AG09309 (cell line): Measurements from ENCODE around the gene RHO.

Experiments used
- DNase-seq: peaks from one replicate; pipeline ENCODE4 v3.0.0-alpha.2; 2010; ENCODE audit warnings: low read depth
- H3K4me3 ChIP-seq: 2 replicates; pipeline ENCODE4 v1.5.1; 2011; ENCODE audit warnings: mild to moderate bottlenecking, low read depth, low read length, moderate library complexity; ENCODE audit not compliant: control insufficient read depth
- TF ChIP-seq, protein P1 (sequence below): IDR thresholded peaks from 2 replicates; pipeline ENCODE4 v1.5.1; 2011; ENCODE audit warnings: mild to moderate bottlenecking, low read depth, low read length, inconsistent platforms; ENCODE audit not compliant: insufficient read depth, control insufficient read depth; ENCODE audit errors: missing control alignments

The RHO gene

GRCh38 chr3:129519896-129520715 lies 8.3 kb upstream of the RHO start:
- no peak for DNase-seq
- TF ChIP-seq, protein P1, sequence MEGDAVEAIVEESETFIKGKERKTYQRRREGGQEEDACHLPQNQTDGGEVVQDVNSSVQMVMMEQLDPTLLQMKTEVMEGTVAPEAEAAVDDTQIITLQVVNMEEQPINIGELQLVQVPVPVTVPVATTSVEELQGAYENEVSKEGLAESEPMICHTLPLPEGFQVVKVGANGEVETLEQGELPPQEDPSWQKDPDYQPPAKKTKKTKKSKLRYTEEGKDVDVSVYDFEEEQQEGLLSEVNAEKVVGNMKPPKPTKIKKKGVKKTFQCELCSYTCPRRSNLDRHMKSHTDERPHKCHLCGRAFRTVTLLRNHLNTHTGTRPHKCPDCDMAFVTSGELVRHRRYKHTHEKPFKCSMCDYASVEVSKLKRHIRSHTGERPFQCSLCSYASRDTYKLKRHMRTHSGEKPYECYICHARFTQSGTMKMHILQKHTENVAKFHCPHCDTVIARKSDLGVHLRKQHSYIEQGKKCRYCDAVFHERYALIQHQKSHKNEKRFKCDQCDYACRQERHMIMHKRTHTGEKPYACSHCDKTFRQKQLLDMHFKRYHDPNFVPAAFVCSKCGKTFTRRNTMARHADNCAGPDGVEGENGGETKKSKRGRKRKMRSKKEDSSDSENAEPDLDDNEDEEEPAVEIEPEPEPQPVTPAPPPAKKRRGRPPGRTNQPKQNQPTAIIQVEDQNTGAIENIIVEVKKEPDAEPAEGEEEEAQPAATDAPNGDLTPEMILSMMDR = no peak

DNA sequence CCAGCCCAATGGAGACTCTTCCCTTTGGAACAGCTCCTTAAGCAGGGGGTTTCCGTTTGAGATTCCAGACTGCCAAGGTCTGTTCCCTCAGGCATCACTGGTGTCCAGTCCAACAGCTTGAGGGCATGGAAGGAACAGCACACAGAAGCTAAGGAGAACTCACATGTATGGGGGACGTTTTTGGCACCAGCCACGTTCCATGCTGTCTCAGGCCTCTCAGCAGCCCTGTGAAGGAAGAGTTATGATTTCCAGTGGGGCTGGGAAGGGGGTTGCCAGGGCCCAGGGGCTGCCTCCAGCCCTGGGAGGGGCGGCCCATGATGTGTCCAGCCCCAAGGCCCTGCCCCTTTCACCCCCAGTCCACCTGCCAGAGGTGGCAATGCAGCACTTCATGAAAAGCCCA lies 7.5 kb upstream of the RHO start:
- TF ChIP-seq, protein P1 = no peak
- DNase-seq = no peak
- H3K4me3 ChIP-seq = no peak overlapping the region

More at GRCh38 chr3:129519896-129520715, 8.3 kb upstream of the RHO start:
- no peak overlapping the region for H3K4me3 ChIP-seq

GRCh38 chr3:129521611-129522010 lies 6.8 kb upstream of the RHO start:
- TF ChIP-seq, protein P1 = no peak
- DNase-seq = no peak
- H3K4me3 ChIP-seq = no peak overlapping the region

DNA sequence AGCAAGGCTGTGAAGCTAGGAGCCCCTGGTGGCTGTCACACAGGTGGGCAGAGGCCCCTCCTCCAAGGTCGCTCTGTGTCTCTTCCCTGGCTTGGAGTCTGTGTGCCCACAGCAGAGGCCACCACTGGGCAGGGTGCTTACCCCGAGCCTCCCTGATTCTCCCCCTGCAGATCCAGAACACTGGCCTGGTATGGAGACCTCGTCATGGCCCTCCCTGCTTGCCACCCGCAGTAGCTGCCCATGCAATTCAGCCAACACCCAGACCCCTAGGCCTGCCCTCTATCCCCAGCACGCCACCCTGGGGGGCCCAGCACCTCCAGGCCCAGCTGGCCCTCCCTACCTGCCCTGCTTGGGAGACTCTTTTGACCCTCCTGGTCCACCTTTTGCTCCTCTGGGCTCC lies 5.5 kb upstream of the RHO start:
- no peak overlapping the region for H3K4me3 ChIP-seq
- TF ChIP-seq, protein P1 = no peak
- DNase-seq = no peak

GRCh38 chr3:129524081-129524480 lies 4.4 kb upstream of the RHO start:
- DNase-seq = no peak
- no peak overlapping the region for H3K4me3 ChIP-seq
- TF ChIP-seq, protein P1 = no peak

GRCh38 chr3:129525341-129525968 lies 3.0 kb upstream of the RHO start:
- peak; percentile 18 for DNase-seq
- no peak overlapping the region for H3K4me3 ChIP-seq
- TF ChIP-seq, protein P1 = no peak
